HUES6 (cell line): ENCODE results near the gene NCS1.

ENCODE experiments used
- H3K27ac ChIP-seq: 2 replicates; pipeline ENCODE4 v1.7.0; 2013; ENCODE audit warnings: low read depth, mild to moderate bottlenecking, low read length, inconsistent platforms
- H3K27me3 ChIP-seq: 2 replicates; pipeline ENCODE4 v1.6.1; 2013; ENCODE audit warnings: low read length; ENCODE audit not compliant: control insufficient read depth, insufficient read depth
- H3K36me3 ChIP-seq: 2 replicates; pipeline ENCODE4 v1.6.1; 2013; ENCODE audit warnings: low read length; ENCODE audit not compliant: control insufficient read depth, insufficient read depth
- H3K4me1 ChIP-seq: 2 replicates; pipeline ENCODE4 v1.6.1; 2013; ENCODE audit warnings: low read length; ENCODE audit not compliant: control insufficient read depth, insufficient read depth
- H3K4me3 ChIP-seq: 2 replicates; pipeline ENCODE4 v1.5.1; 2013; ENCODE audit warnings: low read depth, low read length
- H3K9ac ChIP-seq: one replicate; pipeline ENCODE4 v1.6.1; 2013; ENCODE audit warnings: mild to moderate bottlenecking, low read length
- H3K9me3 ChIP-seq: 2 replicates; pipeline ENCODE4 v1.6.1; 2013; ENCODE audit warnings: low read depth, low read length; ENCODE audit not compliant: control insufficient read depth, insufficient read depth

Gene NCS1

DNA sequence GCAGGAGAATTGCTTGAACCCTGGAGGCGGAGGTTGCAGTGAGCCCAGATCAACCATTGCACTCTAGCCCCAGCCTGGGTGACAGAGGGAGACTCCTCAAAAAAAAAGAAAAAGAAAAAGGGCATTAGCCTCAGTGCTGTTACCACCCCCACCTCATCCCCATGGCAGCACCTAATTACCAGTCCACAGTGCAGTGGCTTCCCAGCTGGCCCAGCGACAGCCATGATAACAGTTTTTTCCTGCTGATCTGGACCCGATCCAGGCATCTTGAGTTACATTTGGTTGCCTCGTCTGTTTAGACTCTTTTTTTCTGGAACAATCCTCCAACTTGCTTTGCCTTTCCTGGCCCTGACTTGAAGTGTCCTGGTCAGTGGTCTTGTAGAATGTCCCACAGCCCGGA, 24.4 kb downstream of the NCS1 start:
- no peaks in the 10 kb centered on the region for H3K27me3 ChIP-seq
- no peak overlapping the region for H3K27ac ChIP-seq
- H3K9ac ChIP-seq = no peak overlapping the region
- no peak overlapping the region for H3K4me3 ChIP-seq
- no peaks in the 10 kb centered on the region for H3K9me3 ChIP-seq
- no peaks in the 10 kb centered on the region for H3K36me3 ChIP-seq
- peaks cover 21% of the 10 kb centered on the region for H3K4me1 ChIP-seq

DNA sequence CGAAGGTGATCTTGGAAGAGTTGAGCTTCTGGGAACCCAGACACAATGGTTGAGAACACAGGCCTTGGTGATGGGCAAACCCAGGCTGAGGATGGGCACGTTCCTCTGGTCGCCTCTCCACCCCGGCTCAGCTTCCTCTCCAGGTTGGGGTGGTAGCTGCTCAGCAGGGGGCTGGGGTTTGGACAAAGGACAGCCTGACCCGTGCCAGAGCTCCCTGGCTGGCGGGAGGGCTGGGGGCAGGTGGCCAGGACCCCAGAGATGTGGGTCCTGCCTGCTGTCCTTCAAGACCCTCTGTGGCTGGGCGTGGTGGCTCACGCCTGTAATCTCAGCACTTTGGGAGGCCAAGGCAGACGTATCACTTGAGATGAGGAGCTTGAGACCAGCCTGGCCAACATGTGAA, 25.2 kb downstream of the NCS1 start:
- Histone ChIP-seq H3K27me3 (no peaks in the 10 kb centered on the region), H3K9me3 (no peaks in the 10 kb centered on the region), H3K9ac (no peak overlapping the region), H3K4me1 (peaks cover 22% of the 10 kb centered on the region), H3K36me3 (no peaks in the 10 kb centered on the region), H3K27ac (no peak overlapping the region), H3K4me3 (no peak overlapping the region)

DNA sequence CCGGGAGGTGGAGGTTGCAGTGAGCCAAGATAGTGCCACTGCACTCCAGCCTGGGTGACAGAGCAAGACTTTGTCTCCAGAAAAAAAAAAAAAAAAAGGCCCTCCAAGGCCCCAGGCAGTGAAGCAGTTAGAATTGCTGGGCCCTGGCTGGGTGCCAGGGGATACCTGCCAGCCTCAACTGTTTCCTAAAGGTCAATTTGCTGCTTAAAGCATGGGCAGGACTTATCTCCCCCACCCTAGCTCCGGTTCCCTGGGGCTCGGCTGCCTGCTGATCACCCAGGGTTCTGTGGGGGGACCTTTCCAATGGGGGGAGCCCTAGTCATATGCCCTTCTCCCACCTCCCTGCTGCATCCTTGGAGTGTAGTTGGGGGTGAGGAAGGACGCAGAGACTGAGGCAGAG, 25.7 kb downstream of the NCS1 start:
- Histone ChIP-seq H3K4me1 (peaks cover 18% of the 10 kb centered on the region), H3K4me3 (no peak overlapping the region), H3K9me3 (no peaks in the 10 kb centered on the region), H3K36me3 (no peaks in the 10 kb centered on the region), H3K27me3 (no peaks in the 10 kb centered on the region), H3K27ac (no peak overlapping the region), H3K9ac (no peak overlapping the region)

DNA sequence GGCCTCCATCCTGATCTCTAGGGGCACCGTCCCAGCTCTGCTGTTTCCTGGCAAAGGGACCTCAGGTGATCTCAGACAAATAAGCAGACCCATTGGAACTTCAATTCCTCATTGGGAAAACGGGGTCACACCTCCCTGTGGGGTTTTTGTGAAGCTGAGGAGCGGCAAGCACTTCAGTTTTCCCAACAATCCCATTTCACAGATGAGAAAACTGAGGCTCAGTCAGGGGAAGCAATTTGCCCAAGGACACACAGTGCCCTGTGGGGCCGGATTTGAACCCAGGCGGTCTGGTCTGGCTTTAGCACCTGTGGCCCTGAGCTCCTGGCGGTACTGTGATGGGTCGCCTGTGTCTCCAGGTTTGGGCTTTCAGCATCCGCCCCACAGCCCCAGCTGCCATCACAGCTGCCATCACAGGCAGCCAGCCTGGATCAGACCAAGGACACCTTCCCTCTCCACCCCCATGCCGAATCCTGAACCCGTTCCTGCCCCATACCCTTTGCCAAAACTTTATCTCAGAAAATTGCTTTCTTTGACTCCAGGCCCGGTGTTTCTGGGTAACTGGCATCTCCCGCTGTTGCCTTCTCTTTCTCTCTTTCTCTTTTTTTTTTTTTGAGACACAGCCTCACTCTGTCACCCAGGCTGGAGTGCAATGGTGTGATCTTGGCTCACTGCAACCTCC, 26.4 kb downstream of the NCS1 start:
- Histone ChIP-seq H3K36me3 (no peaks in the 10 kb centered on the region), H3K27me3 (no peaks in the 10 kb centered on the region), H3K9me3 (no peaks in the 10 kb centered on the region), H3K27ac (no peak overlapping the region), H3K4me1 (peaks cover 10% of the 10 kb centered on the region; the same call in 1 of the 2 replicates), H3K9ac (no peak overlapping the region), H3K4me3 (no peak overlapping the region)

DNA sequence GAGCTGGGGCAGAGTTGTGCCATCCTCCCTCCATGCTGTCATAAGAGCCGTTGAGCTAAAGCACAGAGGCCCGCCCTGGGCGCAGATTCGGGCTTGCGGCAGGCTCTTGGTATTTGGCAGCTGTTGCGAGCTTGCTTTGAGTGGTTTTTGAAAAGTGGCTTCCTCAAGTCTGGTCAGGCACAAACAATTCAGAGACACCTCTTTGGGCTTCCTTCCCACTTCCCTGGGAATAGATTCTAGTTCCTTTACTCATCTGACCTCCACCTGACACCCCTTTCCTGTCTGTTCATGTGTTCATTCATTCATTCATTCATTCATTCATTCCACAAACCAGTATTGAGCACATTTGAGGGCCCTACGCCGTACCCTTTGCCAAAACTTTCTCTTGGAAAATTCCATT, 27.4 kb downstream of the NCS1 start:
- Histone ChIP-seq H3K9me3 (no peaks in the 10 kb centered on the region), H3K4me1 (peaks cover 7% of the 10 kb centered on the region; the same call in 1 of the 2 replicates), H3K4me3 (no peak overlapping the region), H3K27me3 (no peaks in the 10 kb centered on the region), H3K36me3 (no peaks in the 10 kb centered on the region), H3K9ac (no peak overlapping the region), H3K27ac (no peak overlapping the region)

DNA sequence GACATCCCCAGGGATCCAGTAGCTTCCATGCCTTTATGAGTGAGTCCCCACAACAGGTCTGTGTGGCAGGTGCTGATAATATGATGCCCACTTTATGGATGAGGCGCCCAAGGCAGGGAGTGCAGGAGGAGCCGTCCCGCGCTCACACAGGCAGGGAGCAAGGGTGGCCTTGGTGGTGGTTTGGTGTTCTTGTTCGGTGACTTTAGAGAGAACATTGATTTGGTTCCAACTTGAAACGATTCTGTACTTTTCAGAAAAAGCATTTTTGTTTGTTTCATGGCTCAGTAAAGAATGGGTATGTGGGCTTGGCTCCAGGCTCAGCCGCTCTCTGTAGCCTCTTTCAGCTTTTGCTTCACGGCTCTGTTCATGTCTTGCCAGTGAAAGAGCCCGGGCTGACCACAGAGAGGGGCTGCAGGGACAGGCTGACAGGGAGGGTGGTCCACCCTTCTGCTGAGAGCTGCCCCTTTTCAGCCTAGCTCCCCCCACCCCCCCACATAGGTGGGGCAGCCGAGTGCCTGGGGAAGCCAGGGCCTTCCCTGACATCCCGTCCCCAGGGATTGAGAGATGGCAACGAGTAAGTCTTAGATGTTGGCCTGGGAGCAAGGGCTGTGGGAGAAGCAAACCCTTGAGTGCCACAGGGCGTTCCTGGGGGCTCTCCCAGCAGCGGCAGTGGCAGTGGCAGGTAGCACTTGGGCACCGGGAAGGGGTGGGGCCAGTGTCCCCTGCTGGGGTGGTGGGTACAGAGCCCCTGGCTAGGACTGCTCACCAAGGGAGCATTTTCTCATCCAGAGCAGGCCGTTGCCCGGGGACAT, 28.0 kb downstream of the NCS1 start:
- H3K4me3 ChIP-seq = no peak overlapping the region
- H3K9ac ChIP-seq = no peak overlapping the region
- H3K9me3 ChIP-seq = no peaks in the 10 kb centered on the region
- H3K4me1 ChIP-seq = peaks cover 7% of the 10 kb centered on the region; the same call in 1 of the 2 replicates
- H3K27me3 ChIP-seq = no peaks in the 10 kb centered on the region
- H3K36me3 ChIP-seq = no peaks in the 10 kb centered on the region
- no peak overlapping the region for H3K27ac ChIP-seq

DNA sequence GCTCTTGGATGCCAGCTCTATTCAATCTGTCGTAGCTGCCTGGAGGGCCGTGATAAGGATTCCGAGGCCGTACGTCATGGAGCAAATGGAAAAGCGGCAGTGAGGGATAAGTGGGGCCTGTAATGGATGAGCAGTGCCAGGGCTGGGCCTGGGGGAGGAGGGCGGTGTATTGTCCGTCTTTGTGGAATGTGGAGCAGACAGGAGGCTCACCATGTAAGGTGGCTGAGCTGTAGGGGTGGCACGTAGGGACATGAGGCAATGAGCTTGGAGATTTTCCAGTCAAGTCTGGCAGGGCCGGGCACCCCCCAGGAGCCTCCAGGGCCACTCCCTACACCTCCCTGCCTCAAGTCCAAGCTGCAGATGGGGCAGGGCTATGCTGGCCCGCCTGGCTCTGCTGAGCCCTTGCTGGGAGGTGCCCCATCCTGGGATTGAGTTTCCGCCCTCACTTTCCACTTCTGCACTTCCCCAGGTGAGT, 29.2 kb downstream of the NCS1 start:
- H3K4me3 ChIP-seq = no peak overlapping the region
- H3K27ac ChIP-seq = no peak overlapping the region
- no peaks in the 10 kb centered on the region for H3K9me3 ChIP-seq
- no peaks in the 10 kb centered on the region for H3K36me3 ChIP-seq
- no peak overlapping the region for H3K9ac ChIP-seq
- peaks cover 7% of the 10 kb centered on the region; the same call in 1 of the 2 replicates for H3K4me1 ChIP-seq
- H3K27me3 ChIP-seq = no peaks in the 10 kb centered on the region

DNA sequence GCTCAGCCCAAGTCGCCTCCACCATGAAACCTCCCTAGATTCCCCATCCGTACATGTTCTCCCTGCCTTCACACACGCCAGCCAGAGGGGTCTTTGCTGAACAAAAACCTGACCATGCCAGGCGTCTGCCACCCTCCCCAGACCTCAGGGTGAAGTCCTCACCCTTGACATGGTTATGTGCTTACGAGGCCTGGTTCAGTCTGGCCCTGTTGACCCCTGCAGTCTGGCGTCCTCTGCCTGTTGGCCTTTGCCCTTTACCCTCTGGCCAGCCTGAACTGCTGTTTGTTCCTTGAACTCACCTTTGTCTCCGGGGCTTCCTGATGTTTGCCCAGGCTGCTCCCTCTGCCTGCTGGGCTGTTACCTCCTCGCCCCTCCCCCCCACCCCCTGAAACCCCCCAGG, 29.8 kb downstream of the NCS1 start:
- Histone ChIP-seq H3K9me3 (no peaks in the 10 kb centered on the region), H3K27ac (no peak overlapping the region), H3K36me3 (no peaks in the 10 kb centered on the region), H3K4me1 (peaks cover 7% of the 10 kb centered on the region; the same call in 1 of the 2 replicates), H3K9ac (no peak overlapping the region), H3K4me3 (no peak overlapping the region), H3K27me3 (no peaks in the 10 kb centered on the region)

DNA sequence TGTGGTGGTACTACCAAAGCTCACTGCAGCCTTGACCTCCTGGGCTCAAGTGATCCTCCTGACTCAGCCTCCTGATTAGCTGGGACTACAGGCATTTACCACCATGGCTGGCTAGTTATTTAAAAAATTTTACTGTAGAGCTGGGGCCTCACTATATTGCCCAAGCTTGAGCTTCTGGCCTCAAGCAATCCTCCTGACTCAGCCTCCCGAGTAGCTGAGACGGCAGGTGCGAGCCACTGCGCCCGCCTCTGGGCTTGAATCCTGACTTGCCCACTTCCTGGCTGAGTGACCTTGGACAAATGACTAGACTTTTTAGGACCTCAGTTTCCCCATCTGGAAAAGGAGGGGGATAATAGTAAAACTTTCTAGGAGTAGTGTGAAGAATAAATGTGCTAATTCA, 32.1 kb downstream of the NCS1 start:
- Histone ChIP-seq H3K4me1 (peaks cover 17% of the 10 kb centered on the region), H3K9me3 (no peaks in the 10 kb centered on the region), H3K27me3 (no peaks in the 10 kb centered on the region), H3K27ac (no peak overlapping the region), H3K4me3 (no peak overlapping the region), H3K9ac (no peak overlapping the region), H3K36me3 (no peaks in the 10 kb centered on the region)

DNA sequence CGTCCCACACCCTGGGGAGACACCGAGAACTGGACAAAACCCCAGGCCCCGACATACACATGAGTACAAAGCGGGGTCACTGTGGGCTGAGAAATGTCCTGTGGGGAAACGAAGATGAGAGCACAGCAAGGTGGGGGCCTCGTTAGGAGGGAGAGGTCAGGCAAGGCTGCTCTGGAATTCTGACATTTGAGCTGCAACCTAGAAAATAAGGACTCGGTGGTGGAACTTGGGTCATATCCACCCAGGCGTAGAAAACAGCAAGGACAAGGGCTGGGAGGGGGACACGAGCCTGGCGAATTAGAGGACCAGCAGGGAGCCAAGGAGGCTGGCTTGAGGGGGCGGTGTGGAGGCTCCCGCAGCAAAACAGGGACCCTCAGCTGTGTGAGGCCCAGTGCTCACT, 32.8 kb downstream of the NCS1 start:
- H3K27me3 ChIP-seq = no peaks in the 10 kb centered on the region
- no peak overlapping the region for H3K4me3 ChIP-seq

DNA sequence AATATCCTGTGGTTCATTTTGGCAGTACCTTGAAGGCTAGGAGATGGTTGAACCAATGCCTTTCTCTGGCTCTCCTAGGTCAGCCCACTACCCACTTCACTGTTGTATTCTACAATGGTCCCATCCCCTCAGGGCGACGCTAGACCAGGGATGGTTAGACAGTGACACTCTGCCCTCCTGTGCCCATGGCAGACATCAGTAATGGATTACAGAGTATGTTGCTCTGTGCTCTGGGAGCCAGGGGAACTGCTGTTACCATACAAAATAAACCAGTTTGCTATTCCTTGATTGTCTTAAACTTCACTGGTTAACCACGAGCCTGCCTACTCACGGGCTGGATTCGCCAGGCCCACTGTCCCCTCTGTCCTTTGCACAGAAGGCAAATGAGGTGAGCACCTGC, 33.7 kb downstream of the NCS1 start:
- H3K4me1 ChIP-seq = peaks cover 20% of the 10 kb centered on the region
- H3K27me3 ChIP-seq = no peaks in the 10 kb centered on the region
- H3K4me3 ChIP-seq = no peak overlapping the region
- no peaks in the 10 kb centered on the region for H3K36me3 ChIP-seq
- no peaks in the 10 kb centered on the region for H3K9me3 ChIP-seq
- no peak overlapping the region for H3K9ac ChIP-seq
- H3K27ac ChIP-seq = no peak overlapping the region

More for the DNA sequence above, 32.8 kb downstream of the NCS1 start:
- Histone ChIP-seq H3K27ac (no peak overlapping the region), H3K9ac (no peak overlapping the region), H3K9me3 (no peaks in the 10 kb centered on the region), H3K36me3 (no peaks in the 10 kb centered on the region), H3K4me1 (peaks cover 23% of the 10 kb centered on the region)
